Measurements from ENCODE around the gene PTCH2.
A peak's percentile ranks its signal among the peaks of the same experiment; 100 is the strongest.
"Not testable (repeated sequence)": the region's sequence is repeated elsewhere in the genome, so short reads cannot be mapped to it uniquely, and the experiment has no call there.

Gene PTCH2

DNA sequence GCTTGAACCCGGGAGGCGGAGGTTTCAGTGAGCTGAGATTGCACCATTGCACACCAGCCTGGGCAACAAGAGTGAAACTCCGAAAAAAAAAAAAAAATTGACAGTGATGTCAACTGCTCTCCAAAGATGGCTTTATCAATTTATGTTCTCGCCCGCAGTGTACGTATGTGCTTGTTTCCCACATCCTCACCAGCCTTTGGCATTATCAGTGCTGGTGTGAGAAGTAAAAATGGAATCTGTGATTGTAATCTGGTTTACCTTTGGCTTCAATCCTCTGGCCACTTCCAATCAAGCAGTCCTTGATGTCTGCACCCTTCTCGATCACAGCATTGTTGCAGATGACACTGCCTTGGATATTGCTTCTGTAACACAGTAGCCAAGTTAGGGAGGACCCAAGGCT lies 14.4 kb upstream of the PTCH2 start:
- H3K9ac ChIP-seq (ENCODE audit: low read depth, low read length) = no peak overlapping the region

DNA sequence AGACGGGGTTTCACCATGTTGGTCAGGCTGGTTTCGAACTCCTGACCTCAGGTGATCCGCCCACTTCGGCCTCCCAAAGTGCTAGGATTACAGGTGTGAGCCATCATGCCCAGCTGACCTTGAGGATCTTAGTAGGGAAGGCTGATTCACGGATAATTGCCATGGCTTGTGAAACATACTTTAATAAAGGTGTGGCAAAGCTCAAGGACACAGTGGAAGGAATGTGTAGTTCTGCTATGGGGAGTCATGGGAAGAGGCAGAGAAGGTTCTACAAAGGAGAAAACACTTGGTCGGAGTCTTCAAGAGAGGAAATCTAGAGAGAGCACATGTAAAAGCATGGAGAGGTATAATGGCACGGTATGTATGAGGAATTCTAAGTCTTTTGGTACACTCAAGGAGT lies 12.7 kb upstream of the PTCH2 start:
- Histone ChIP-seq H3K27me3 (ENCODE audit: control insufficient read depth, insufficient read depth, low read length) (no peaks in the 10 kb centered on the region), H3K36me3 (ENCODE audit: control insufficient read depth, insufficient read depth, low read length) (no peaks in the 10 kb centered on the region), H3K4me1 (ENCODE audit: control insufficient read depth, insufficient read depth, low read length) (peaks cover 1% of the 10 kb centered on the region), H3K9me3 (ENCODE audit: control insufficient read depth, insufficient read depth, low read length) (no peaks in the 10 kb centered on the region), H3K9ac (ENCODE audit: low read depth, low read length) (no peak overlapping the region), H3K4me3 (ENCODE audit: low read depth, low read length) (no peak overlapping the region)

More for the DNA sequence above, 14.4 kb upstream of the PTCH2 start:
- no peaks in the 10 kb centered on the region for H3K27me3 ChIP-seq (ENCODE audit: control insufficient read depth, insufficient read depth, low read length)
- H3K4me1 ChIP-seq (ENCODE audit: control insufficient read depth, insufficient read depth, low read length) = peaks cover 6% of the 10 kb centered on the region
- no peaks in the 10 kb centered on the region for H3K9me3 ChIP-seq (ENCODE audit: control insufficient read depth, insufficient read depth, low read length)
- no peak overlapping the region for H3K4me3 ChIP-seq (ENCODE audit: low read depth, low read length)
- H3K36me3 ChIP-seq (ENCODE audit: control insufficient read depth, insufficient read depth, low read length) = no peaks in the 10 kb centered on the region

DNA sequence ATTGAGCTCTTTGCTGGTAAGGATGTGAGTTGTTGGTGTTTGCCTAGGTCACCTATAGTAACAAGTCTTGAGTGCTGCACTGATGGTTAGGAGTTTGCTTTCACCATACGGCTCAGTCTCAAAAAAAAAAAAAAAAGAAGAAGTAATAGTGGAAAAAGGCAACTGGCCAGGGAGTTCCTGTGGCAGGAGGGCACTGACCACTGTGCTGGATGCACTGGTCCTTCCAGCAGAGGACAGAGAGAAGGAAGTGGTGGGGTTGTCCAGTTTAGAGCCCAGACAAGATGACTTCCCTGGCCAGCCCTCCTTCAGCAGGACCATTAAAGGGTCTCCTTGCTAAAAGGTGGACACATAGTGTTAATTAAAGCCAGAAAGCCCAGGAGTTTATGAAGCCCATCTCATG lies 11.9 kb upstream of the PTCH2 start:
- H3K4me3 ChIP-seq (ENCODE audit: low read depth, low read length) = no peak overlapping the region
- no peaks in the 10 kb centered on the region for H3K9me3 ChIP-seq (ENCODE audit: control insufficient read depth, insufficient read depth, low read length)
- no peaks in the 10 kb centered on the region for H3K36me3 ChIP-seq (ENCODE audit: control insufficient read depth, insufficient read depth, low read length)
- no peak overlapping the region for H3K9ac ChIP-seq (ENCODE audit: low read depth, low read length)
- no peaks in the 10 kb centered on the region for H3K4me1 ChIP-seq (ENCODE audit: control insufficient read depth, insufficient read depth, low read length)
- no peaks in the 10 kb centered on the region for H3K27me3 ChIP-seq (ENCODE audit: control insufficient read depth, insufficient read depth, low read length)

DNA sequence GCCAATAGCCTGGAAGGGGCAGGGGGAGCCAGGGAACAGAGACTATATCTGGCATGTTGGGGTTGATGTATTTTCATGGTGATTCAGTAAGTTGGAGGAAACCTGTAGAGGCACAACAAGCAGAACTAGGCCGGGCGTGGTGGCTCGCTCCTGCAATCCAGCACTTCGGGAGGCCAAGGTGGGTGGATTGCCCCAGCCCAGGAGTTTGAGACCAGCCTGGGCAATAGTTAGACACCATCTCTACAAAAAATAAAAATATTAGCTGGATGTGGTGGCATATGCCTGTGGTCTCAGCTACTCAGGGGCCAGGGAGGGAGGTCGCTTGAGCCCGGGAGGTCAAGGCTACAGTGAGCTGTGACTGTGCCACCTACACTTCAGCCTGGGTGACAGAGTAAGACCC lies 10.1 kb upstream of the PTCH2 start:
- Histone ChIP-seq H3K9ac (ENCODE audit: low read depth, low read length) (no peak overlapping the region), H3K4me3 (ENCODE audit: low read depth, low read length) (no peak overlapping the region), H3K4me1 (ENCODE audit: control insufficient read depth, insufficient read depth, low read length) (no peaks in the 10 kb centered on the region), H3K36me3 (ENCODE audit: control insufficient read depth, insufficient read depth, low read length) (no peaks in the 10 kb centered on the region), H3K9me3 (ENCODE audit: control insufficient read depth, insufficient read depth, low read length) (no peaks in the 10 kb centered on the region), H3K27me3 (ENCODE audit: control insufficient read depth, insufficient read depth, low read length) (no peaks in the 10 kb centered on the region)

DNA sequence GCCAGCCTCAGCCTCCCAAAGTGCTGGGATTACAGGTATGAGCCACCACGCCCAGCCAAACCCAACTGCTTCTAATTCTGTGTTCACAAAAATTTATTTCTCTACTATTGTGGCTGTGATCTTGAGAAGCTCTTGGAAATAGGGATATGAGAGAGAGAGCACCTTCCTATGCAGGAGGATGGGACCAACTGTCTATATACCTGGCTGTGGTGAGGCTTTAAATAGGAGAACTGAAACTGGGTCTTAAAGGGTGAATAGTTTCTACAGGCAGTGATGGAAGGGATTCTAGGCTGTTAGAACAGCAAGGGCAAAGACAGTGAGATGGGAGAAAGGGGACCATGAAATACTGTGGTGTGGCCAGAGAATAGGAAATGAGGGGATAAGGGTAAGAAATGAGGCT lies 8.3 kb upstream of the PTCH2 start:
- Histone ChIP-seq H3K4me3 (ENCODE audit: low read depth, low read length) (no peak overlapping the region), H3K9ac (ENCODE audit: low read depth, low read length) (no peak overlapping the region), H3K36me3 (ENCODE audit: control insufficient read depth, insufficient read depth, low read length) (no peaks in the 10 kb centered on the region), H3K27me3 (ENCODE audit: control insufficient read depth, insufficient read depth, low read length) (no peaks in the 10 kb centered on the region), H3K9me3 (ENCODE audit: control insufficient read depth, insufficient read depth, low read length) (no peaks in the 10 kb centered on the region), H3K4me1 (ENCODE audit: control insufficient read depth, insufficient read depth, low read length) (no peaks in the 10 kb centered on the region)

DNA sequence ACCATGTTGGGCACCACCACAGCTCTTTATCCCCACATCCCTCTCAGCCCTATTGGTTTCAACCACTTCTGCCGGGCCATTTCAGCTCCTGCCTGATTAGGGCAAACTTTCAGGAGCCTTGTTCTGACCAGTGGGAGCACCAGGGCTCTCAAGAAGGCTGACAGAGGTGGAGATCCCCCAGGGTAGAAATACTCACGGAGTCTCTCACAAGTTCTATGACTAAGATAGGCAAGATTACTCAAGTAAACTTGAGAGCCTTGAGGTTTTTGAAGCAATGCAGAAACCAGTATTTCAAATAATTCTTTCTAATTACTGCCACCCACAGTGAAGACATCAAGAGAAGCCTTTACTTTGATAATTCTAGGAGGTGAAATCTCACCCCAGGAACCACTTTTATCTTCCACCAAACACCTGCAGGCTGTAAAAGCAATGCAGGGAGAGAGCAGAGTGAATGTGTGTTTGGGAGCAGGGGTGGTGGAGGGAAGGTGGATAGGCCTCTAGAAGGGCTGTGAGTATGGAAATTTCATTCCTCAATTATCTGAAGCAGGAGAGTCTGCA lies 6.6 kb upstream of the PTCH2 start:
- no peak overlapping the region for H3K9ac ChIP-seq (ENCODE audit: low read depth, low read length)
- H3K36me3 ChIP-seq (ENCODE audit: control insufficient read depth, insufficient read depth, low read length) = no peaks in the 10 kb centered on the region
- H3K4me3 ChIP-seq (ENCODE audit: low read depth, low read length) = no peak overlapping the region
- no peaks in the 10 kb centered on the region for H3K4me1 ChIP-seq (ENCODE audit: control insufficient read depth, insufficient read depth, low read length)
- no peaks in the 10 kb centered on the region for H3K27me3 ChIP-seq (ENCODE audit: control insufficient read depth, insufficient read depth, low read length)
- no peaks in the 10 kb centered on the region for H3K9me3 ChIP-seq (ENCODE audit: control insufficient read depth, insufficient read depth, low read length)

DNA sequence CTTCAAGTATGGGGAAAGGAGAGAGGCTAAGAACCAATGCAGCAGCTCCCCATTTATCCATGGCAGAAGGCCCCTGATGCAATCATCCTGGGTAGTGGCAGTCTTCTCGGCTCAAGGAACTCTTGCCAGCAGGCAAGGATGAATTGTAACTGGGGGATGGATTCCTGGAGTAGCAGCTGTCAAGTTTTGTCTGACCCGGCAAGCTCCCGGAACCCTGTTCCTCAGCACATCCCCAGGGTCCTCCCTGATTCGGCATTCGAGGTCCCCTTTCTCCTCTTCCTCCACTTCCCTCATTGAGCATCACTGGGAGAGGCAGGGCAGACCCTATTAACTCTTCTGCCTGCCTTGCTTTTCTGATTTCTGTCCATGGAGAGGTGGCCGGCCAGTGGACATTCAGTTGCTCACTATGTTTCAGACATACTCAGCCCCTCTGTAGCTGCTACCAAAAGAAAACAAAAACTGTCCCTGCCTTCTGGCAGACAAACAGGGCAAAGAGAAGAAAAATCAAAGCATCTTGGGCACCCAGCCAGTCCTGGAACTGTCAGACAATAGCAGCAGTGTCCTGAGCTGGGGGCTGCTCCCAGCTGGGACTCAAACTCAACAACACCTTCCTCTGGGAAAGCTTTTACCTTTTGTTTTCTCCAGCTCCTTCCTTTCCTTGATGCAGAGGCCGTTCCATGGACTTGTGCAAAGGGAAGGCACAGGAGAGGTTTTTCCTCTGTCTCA lies 5.6 kb upstream of the PTCH2 start:
- no peaks in the 10 kb centered on the region for H3K27me3 ChIP-seq (ENCODE audit: control insufficient read depth, insufficient read depth, low read length)

DNA sequence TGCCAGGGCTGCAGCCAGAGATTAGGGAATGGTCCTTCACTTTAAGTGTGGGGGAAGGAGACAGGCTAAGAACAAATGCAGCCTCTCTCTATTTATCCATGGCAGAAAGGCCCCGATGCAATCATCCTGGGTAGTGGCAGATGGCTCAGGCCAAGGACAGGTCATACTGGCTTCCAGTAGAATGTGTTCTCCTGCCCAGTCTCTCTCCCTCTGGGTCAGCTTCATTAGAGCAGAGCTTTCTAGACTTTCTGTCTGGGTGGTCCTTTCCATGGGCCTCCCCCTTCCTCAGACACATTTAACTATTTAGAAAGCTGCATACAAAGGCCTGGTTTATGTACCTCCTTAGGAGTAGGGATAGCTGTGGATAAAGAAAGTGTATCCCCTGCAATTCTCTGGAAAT lies 4.8 kb upstream of the PTCH2 start:
- H3K27me3 ChIP-seq (ENCODE audit: control insufficient read depth, insufficient read depth, low read length) = no peaks in the 10 kb centered on the region
- H3K9me3 ChIP-seq (ENCODE audit: control insufficient read depth, insufficient read depth, low read length) = no peaks in the 10 kb centered on the region
- no peak overlapping the region for H3K9ac ChIP-seq (ENCODE audit: low read depth, low read length)
- H3K4me3 ChIP-seq (ENCODE audit: low read depth, low read length) = no peak overlapping the region
- no peaks in the 10 kb centered on the region for H3K4me1 ChIP-seq (ENCODE audit: control insufficient read depth, insufficient read depth, low read length)
- no peaks in the 10 kb centered on the region for H3K36me3 ChIP-seq (ENCODE audit: control insufficient read depth, insufficient read depth, low read length)

More for the DNA sequence above, 5.6 kb upstream of the PTCH2 start:
- Histone ChIP-seq H3K9me3 (ENCODE audit: control insufficient read depth, insufficient read depth, low read length) (no peaks in the 10 kb centered on the region), H3K4me1 (ENCODE audit: control insufficient read depth, insufficient read depth, low read length) (no peaks in the 10 kb centered on the region), H3K4me3 (ENCODE audit: low read depth, low read length) (no peak overlapping the region), H3K9ac (ENCODE audit: low read depth, low read length) (no peak overlapping the region), H3K36me3 (ENCODE audit: control insufficient read depth, insufficient read depth, low read length) (no peaks in the 10 kb centered on the region)

DNA sequence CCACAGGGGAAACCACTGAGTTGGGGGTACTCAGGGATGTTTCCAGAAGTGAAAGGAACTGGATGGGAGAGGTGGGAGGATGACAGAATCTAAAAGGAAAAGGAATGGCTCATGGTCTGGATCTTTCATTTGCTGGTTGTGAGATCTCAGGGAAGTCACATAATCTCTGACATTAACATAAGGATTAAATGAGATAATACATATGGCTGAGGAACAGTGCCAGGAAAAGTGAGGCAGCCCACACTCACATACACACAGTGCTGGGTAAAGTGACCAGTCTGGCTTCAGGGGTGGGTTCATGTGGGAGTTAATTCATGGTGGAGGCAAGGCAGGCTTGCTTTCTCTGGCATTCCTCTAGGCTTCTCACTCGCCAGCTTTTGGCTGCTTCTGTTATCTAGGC lies 3.9 kb upstream of the PTCH2 start:
- Histone ChIP-seq H3K36me3 (ENCODE audit: control insufficient read depth, insufficient read depth, low read length) (no peaks in the 10 kb centered on the region), H3K4me1 (ENCODE audit: control insufficient read depth, insufficient read depth, low read length) (no peaks in the 10 kb centered on the region), H3K9ac (ENCODE audit: low read depth, low read length) (no peak overlapping the region), H3K4me3 (ENCODE audit: low read depth, low read length) (no peak overlapping the region), H3K9me3 (ENCODE audit: control insufficient read depth, insufficient read depth, low read length) (no peaks in the 10 kb centered on the region), H3K27me3 (ENCODE audit: control insufficient read depth, insufficient read depth, low read length) (peaks cover 4% of the 10 kb centered on the region)

DNA sequence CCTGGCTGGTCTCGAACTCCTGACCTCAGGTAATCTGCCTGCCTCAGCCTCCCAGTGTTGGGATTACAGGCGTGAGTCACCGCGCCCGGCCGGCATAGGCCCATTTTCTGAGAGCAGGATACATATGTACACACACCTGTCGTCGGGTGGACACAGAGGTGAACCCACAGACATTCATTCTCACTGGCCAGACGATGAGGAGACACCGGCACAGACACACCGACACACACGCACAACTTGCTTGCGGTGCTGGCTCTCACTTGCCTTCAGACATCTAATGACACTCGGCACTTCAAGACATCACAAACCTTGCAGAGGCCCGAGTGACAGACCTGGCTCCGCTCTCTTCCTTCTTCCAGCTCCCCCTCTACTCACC lies 579 bp downstream of the PTCH2 start:
- peaks cover 9% of the 10 kb centered on the region for H3K27me3 ChIP-seq (ENCODE audit: control insufficient read depth, insufficient read depth, low read length)
- peak overlapping the region; percentile 61 for H3K4me3 ChIP-seq (ENCODE audit: low read depth, low read length)
- H3K9ac ChIP-seq (ENCODE audit: low read depth, low read length) = no peak overlapping the region
- no peaks in the 10 kb centered on the region for H3K9me3 ChIP-seq (ENCODE audit: control insufficient read depth, insufficient read depth, low read length)
- H3K4me1 ChIP-seq (ENCODE audit: control insufficient read depth, insufficient read depth, low read length) = no peaks in the 10 kb centered on the region
- no peaks in the 10 kb centered on the region for H3K36me3 ChIP-seq (ENCODE audit: control insufficient read depth, insufficient read depth, low read length)

DNA sequence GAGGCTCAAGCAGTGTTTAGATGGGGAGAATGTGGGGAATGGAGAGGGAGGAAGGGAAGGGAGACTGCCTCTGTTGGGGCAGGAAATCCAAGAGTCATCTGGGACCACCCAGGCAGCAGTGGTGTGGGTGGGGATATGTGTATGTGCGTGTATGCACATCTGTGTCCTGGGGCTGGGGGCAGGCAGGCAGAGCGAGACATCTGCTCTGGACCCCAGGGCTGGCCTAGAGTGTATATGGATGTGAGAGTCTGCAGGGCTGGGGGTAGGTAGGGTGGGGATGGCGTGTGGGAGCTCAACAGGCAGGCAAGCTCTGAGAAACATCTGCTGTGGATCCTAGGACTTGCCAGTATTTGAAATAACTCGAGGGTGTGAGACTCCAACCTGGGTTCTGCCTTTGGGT lies 3.5 kb downstream of the PTCH2 start:
- H3K9ac ChIP-seq (ENCODE audit: low read depth, low read length) = no peak overlapping the region
- H3K4me3 ChIP-seq (ENCODE audit: low read depth, low read length) = no peak overlapping the region
- H3K4me1 ChIP-seq (ENCODE audit: control insufficient read depth, insufficient read depth, low read length) = no peaks in the 10 kb centered on the region
- peaks cover 9% of the 10 kb centered on the region for H3K27me3 ChIP-seq (ENCODE audit: control insufficient read depth, insufficient read depth, low read length)
- no peaks in the 10 kb centered on the region for H3K36me3 ChIP-seq (ENCODE audit: control insufficient read depth, insufficient read depth, low read length)
- H3K9me3 ChIP-seq (ENCODE audit: control insufficient read depth, insufficient read depth, low read length) = no peaks in the 10 kb centered on the region

DNA sequence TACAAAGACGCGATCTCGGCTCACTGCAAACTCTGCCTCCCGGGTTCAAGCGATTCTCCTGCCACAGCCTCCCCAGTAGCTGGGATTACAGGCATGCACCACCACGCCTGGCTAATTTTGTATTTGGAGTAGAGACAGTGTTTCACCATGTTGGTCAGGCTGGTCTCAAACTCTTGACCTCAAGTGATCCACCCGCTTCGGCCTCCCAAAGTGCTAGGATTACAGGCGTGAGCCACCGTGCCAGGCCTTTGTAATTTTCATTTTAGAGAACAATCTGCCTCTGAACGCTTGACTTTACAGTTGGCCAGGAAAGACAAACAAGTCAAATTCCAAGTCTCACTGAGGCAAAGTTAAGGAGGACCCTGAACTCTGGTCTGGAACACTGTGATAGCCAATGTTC lies 4.8 kb downstream of the PTCH2 start:
- not testable (repeated sequence) for H3K27me3 ChIP-seq (ENCODE audit: control insufficient read depth, insufficient read depth, low read length); H3K36me3 ChIP-seq (ENCODE audit: control insufficient read depth, insufficient read depth, low read length); H3K4me3 ChIP-seq (ENCODE audit: low read depth, low read length); H3K9me3 ChIP-seq (ENCODE audit: control insufficient read depth, insufficient read depth, low read length); H3K9ac ChIP-seq (ENCODE audit: low read depth, low read length); H3K4me1 ChIP-seq (ENCODE audit: control insufficient read depth, insufficient read depth, low read length)

All from iPS-15b (cell line).